SKM-1 treated with dmso at 0.1 percent for 144 hours (cell line): ENCODE data around the gene DGKI.
"Not testable (repeated sequence)": the region's sequence is repeated elsewhere in the genome, so short reads cannot be mapped to it uniquely, and the experiment has no call there.

Experiments
- DNase-seq: peaks from one replicate; lab custom pipeline; 2025; ENCODE audit not compliant: unreplicated experiment; lab: John Stamatoyannopoulos, UW

The DGKI gene

GRCh38 chr7:137836541-137836940, 10.2 kb downstream of the DGKI start:
- DNase-seq, result no peak

DNA sequence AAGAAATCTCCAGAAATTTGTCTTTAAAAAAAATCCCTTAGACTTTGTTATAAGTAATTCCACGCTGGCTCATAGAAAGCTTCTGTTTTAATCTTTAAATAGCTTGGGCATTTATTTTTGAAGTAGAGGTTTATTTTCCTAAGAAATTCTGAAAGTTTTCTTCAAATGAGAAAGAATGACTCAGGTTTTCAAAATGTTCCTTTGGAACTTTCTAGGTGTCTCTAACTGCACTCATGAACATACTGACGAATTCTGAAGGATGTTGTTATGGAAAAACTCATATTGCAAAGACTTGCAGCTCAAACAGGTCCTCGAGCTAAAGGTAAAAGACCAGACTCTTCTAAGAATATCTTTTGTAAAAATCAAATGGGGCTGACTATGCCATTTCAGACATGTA, 10.7 kb downstream of the DGKI start:
- no peak for DNase-seq

DNA sequence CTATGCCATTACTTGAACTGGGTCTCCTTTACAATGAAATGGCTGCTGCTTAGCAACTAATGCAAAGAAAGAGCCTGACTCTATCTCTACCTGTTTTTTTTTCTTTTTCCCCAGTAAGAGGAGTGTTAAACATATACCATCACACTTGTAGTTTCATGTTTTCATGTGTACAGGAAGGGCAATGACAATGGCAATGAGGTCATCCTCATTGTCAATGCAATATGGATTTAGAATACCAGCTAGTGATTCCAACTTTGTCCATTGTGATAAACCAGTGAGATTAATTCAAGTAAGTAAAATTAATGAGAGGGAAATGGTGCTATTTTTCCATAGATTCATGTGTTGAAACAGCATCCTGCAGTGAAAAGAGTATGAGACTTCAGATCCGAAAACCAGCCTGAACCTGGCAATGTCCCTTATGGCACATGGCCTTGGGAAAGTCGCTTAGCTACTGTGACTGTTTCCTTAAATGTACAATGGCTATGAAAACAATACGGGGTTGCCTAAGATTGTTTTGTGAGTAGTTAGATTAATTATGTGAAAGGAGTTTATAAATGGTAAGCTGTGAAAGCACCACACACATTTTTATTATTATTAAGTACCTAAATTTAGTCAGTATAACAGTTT, 11.2 kb downstream of the DGKI start:
- no peak for DNase-seq

DNA sequence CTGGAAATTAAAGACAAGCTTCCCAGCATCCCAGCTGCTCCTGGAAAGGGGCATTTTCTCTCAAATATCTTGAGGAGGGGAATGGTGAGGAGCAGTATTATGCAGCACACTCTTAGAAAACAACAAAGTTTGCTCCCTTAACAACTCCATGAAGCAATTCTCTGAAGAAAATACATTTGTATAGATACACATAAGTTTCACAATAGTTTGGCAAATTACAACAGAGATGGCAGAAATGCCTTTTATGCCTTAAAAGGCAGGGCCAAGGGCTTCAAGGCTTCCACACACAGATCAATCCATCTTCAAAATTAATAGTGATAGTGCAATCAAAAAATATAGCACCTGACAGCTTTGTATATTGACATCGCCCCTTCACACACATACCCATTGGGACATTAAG, 12.2 kb downstream of the DGKI start:
- DNase-seq, result no peak

DNA sequence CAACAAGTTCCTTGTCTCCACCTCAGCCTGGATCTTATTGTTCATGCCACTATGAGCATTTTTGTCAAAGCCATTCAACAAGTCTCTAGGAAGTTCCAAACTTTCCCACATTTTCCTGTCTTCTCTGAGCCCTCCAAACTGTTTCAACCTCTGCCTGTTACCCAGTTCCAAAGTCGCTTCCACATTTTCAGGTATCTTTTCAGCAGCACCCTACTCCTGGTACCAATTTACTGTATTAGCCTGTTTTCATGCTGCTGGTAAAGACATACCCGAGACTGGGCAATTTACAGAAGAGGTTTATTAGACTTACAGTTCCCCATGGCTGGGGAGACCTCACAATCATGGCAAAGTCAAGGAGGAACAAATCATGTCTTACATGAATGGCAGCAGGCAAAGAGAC, 13.8 kb downstream of the DGKI start:
- DNase-seq, result not testable (repeated sequence)

DNA sequence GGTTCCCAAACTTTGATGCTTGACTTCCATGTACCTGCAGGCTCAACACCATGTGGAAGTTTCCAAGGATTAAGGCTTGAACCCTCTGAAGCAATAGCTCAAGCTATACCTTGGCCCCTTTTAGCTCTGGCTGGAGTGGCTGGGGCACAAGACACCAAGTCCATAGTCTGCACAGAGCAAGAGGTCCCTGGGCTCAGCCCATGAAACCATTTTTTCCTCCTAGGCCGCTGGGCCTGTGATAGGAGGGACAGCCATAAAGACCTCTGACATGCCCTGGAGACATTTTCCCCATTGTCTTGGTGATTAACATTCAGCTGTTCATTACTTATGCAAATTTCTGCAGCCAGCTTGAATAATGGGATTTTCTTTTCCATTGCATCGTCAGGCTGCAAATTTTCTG, 14.4 kb downstream of the DGKI start:
- DNase-seq, result no peak

DNA sequence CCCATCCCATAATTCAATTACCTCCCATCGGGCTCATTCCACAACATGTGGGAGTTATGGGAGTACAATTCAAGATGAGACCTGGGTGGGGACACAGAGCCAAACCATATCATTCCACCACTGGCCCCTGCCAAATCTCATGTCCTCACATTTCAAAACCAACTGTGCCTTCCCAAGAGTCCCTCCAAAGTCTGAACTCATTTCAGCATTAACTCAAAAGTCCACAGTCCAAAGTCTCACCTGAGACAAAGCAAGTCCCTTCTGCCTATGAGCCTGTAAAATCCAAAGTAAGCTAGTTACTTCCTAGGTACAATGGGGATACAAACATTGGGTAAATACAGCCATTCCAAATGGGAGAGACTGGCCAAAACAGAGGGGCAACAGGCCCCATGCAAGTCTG, 15.2 kb downstream of the DGKI start:
- DNase-seq, result not testable (repeated sequence)

GRCh38 chr7:137829337-137829992, 17.3 kb downstream of the DGKI start:
- no peak for DNase-seq

GRCh38 chr7:137828456-137828855, 18.3 kb downstream of the DGKI start:
- DNase-seq, result no peak

GRCh38 chr7:137825489-137825888, 21.3 kb downstream of the DGKI start:
- DNase-seq, result no peak

GRCh38 chr7:137820677-137821420, 25.9 kb downstream of the DGKI start:
- no peak for DNase-seq

GRCh38 chr7:137820156-137820555, 26.6 kb downstream of the DGKI start:
- DNase-seq, result no peak

- no peak for DNase-seq
These were observed 28.7 kb downstream of the DGKI start for GRCh38 chr7:137818036-137818435.

- no peak for DNase-seq
These were observed 30.0 kb downstream of the DGKI start for GRCh38 chr7:137816696-137817320.

GRCh38 chr7:137813541-137813940, 33.2 kb downstream of the DGKI start:
- no peak for DNase-seq

GRCh38 chr7:137810248-137810647, 36.5 kb downstream of the DGKI start:
- no peak for DNase-seq

- DNase-seq, result no peak
These were observed 41.9 kb downstream of the DGKI start for GRCh38 chr7:137804836-137805235.

DNA sequence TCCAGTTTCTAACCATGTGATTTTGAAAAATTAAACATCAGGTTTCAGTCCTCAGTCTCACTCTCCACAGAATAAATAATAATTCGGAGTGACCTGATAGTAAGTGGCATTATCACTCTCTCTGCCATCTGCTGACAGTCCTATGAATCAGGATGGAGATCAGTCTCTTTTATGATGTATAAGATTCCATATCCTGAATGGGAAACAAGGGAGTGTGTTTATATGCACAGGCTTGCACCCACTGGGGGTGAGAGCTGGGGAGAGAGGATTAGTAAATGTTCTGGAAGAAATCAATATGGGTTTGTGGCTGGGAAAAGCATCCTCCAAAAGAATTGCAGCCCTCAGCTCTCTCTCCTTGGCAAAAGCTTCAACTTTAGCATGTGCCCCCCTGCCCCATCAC, 45.3 kb downstream of the DGKI start:
- DNase-seq, result no peak

GRCh38 chr7:137801003-137801402, 45.8 kb downstream of the DGKI start:
- DNase-seq, result no peak

DNA sequence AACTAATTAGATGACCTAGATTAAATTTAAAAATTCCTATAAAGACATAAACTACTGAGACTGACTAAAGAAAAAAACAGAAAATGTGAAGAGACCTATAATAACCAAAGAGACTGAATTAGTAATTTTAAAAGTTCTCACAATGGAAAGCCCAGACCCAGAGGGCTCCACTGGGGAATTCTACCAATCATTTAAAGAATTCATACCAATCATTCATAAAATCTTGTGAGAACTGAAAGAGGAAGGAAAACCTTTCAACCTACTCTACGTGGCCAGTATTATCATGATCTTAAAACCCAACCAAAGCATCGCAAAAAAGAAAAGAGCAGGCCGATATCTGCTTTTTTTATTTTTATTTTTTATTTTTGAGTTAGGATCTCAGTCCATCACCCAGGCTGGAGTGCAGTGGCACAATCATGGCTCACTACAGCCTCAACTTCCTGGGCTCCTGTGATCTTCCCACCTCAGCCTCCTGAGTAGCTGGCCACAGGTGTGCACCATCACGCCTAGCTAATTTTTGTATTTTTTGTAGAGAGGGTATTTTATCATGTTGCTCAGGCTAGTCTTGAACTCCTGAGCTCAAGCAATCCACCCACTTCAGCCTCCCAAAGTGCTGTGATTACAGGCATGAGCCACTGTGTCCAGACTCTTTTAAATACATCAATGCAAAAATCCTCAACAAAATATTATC, 48.6 kb downstream of the DGKI start:
- no peak for DNase-seq

GRCh38 chr7:137795211-137795610, 51.6 kb downstream of the DGKI start:
- DNase-seq, result no peak
